Suprapubic skin (tissue), 4 donors: ENCODE measurements around the gene AHCYL1. TPM values are rescaled to one million over a fixed set of nuclear protein-coding genes. Genes with fewer than 3 reads are reported as not detected.
"Not testable (repeated sequence)": the region's sequence is repeated elsewhere in the genome, so short reads cannot be mapped to it uniquely, and the experiment has no call there.

Source experiments
- DNase-seq, 2 donors: peaks; one replicate each; pipeline ENCODE4 v3.0.0-alpha.2; 2019; ENCODE audit warnings: low spot score in 2 of 2
- H3K27ac ChIP-seq: fragments of 200-600 bp; sonication (generic); one replicate; pipeline ENCODE4 v1.5.1; 2019
- H3K27me3 ChIP-seq: fragments of 200-600 bp; sonication (generic); one replicate; pipeline ENCODE4 v1.5.1; 2019
- H3K36me3 ChIP-seq: fragments of 200-600 bp; sonication (generic); one replicate; pipeline ENCODE4 v1.5.1; 2019
- H3K4me1 ChIP-seq: fragments of 200-600 bp; sonication (generic); one replicate; pipeline ENCODE4 v1.5.1; 2019
- H3K4me3 ChIP-seq: fragments of 200-600 bp; sonication (generic); one replicate; pipeline ENCODE4 v1.5.1; 2019; ENCODE audit warnings: mild to moderate bottlenecking
- H3K9me3 ChIP-seq: fragments of 200-600 bp; sonication (generic); one replicate; pipeline ENCODE4 v1.5.1; 2019
- CTCF ChIP-seq, 2 donors: fragments of 200-600 bp in 1 of 2; fragments of 450-650 bp in 1 of 2; sonication (generic) in 1 of 2; IDR thresholded peaks; one replicate each; pipeline ENCODE4 v1.5.1; 2016 to 2019; ENCODE audit warnings: antibody characterized with exemption in 2 of 2, mild to moderate bottlenecking in 1 of 2, moderate library complexity in 1 of 2
- EP300 ChIP-seq: sonication (generic); formaldehyde crosslinking; IDR thresholded peaks from one replicate; pipeline ENCODE4 v1.6.1; 2017; ENCODE audit warnings: antibody characterized with exemption
- POLR2A ChIP-seq, 2 donors: fragments of 450-650 bp; IDR thresholded peaks; one replicate each; pipeline ENCODE4 v1.6.1; 2017; ENCODE audit warnings: antibody characterized with exemption in 2 of 2, mild to moderate bottlenecking in 2 of 2, moderate library complexity in 2 of 2
- POLR2AphosphoS5 ChIP-seq, 3 donors: sonication (generic); formaldehyde crosslinking; IDR thresholded peaks; one replicate each; pipeline ENCODE4 v1.6.1; 2017; ENCODE audit warnings: antibody characterized with exemption in 3 of 3
- WGBS: methylation state at CpG from one replicate; pipeline ENCODE4 v1.1.5; 2018; 5-methylcytosine and 5-hydroxymethylcytosine counted together
- total RNA-seq, 4 donors: library from RNA; depleted of rRNA; stranded (reverse); fragments of >200 nt; gene quantifications; one replicate each; pipeline ENCODE4 v1.1.0, GENCODE V29; 2016

Gene AHCYL1
- total RNA-seq, 4 donors from 2014 or later: 37.7 to 50.4 (median 48.6) TPM

DNA sequence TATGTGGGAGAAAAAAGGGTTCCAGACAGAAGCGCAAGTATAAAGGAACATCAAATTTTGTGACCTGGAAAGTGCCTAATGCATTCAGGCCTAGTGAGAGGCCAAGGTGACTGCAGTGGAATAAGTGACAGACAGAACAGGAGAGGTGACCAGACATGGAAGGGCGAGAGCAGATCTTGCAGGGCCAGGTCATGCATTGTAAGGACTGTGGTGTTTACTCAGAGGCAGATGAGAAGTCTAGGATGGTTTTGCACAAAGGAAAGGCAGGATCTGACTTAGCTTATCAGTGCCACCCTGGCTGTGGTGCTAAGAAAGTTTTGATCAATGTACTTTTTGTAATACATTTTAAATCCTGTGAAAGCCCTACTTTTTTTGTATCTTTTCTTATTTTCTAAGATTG is 34.1 kb upstream of the AHCYL1 start:
- Histone ChIP-seq H3K4me3 (no peak overlapping the region), H3K27me3 (no peaks in the 10 kb centered on the region), H3K27ac (no peak overlapping the region), H3K36me3 (no peaks in the 10 kb centered on the region), H3K4me1 (peaks cover 3% of the 10 kb centered on the region), H3K9me3 (no peaks in the 10 kb centered on the region)
- TF ChIP-seq EP300 (no peak), CTCF (IDR thresholded peaks at IDR 0.05) (no peak), POLR2A (IDR thresholded peaks at IDR 0.05) (no peak), POLR2AphosphoS5 (IDR thresholded peaks at IDR 0.05) (no peak)
- WGBS: 93% methylated on average over 2 of the region's 2 CpGs
- DNase-seq: no peak

DNA sequence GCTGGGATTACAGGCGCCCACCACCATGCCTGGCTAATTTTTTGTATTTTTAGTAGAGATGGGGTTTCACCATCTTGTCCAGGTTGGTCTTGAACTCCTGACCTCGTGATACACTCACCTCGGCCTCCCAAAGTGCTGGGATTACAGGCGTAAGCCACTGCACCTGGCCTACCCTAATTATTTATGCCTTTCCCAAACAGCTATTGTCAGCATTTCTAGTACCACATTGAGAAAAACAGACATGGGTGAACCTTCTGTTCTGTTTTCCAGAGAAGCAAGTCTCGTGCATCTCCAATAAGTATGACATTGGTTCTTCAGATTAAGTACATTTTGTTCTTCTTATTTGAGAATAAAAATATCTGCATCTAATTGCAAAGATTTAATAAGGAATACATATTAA is 33.1 kb upstream of the AHCYL1 start:
- not testable (repeated sequence) for H3K36me3 ChIP-seq, H3K4me1 ChIP-seq, H3K9me3 ChIP-seq, DNase-seq, H3K4me3 ChIP-seq, H3K27me3 ChIP-seq, H3K27ac ChIP-seq
- 93% methylated on average over 5 of the region's 5 CpGs for WGBS

- 63% methylated on average over 1 of the region's 1 CpG for WGBS
These were observed 30.5 kb upstream of the AHCYL1 start for GRCh38 chr1:109954041-109954512.

GRCh38 chr1:109959632-109959973 is 25.0 kb upstream of the AHCYL1 start:
- H3K4me3 ChIP-seq: no peak overlapping the region
- WGBS: 52% methylated on average over 1 of the region's 1 CpG
- H3K9me3 ChIP-seq: no peaks in the 10 kb centered on the region
- peaks cover 17% of the 10 kb centered on the region for H3K4me1 ChIP-seq
- no peaks in the 10 kb centered on the region for H3K27me3 ChIP-seq
- no peaks in the 10 kb centered on the region for H3K36me3 ChIP-seq
- H3K27ac ChIP-seq: no peak overlapping the region
- DNase-seq: no peak
- TF ChIP-seq CTCF (IDR thresholded peaks at IDR 0.05): no peak
- no peak for TF ChIP-seq POLR2A (IDR thresholded peaks at IDR 0.05)
- TF ChIP-seq POLR2AphosphoS5 (IDR thresholded peaks at IDR 0.05): no peak
- TF ChIP-seq EP300: no peak

More at GRCh38 chr1:109954041-109954512, 30.5 kb upstream of the AHCYL1 start:
- TF ChIP-seq POLR2AphosphoS5 (IDR thresholded peaks at IDR 0.05): no peak
- TF ChIP-seq CTCF (IDR thresholded peaks at IDR 0.05): no peak
- TF ChIP-seq POLR2A (IDR thresholded peaks at IDR 0.05): no peak
- no peak for TF ChIP-seq EP300
- no peaks in the 10 kb centered on the region for H3K9me3 ChIP-seq
- H3K27ac ChIP-seq: no peak overlapping the region
- no peaks in the 10 kb centered on the region for H3K27me3 ChIP-seq
- H3K4me1 ChIP-seq: no peaks in the 10 kb centered on the region
- DNase-seq: no peak
- H3K36me3 ChIP-seq: no peaks in the 10 kb centered on the region
- H3K4me3 ChIP-seq: no peak overlapping the region

GRCh38 chr1:109959974-109960744 is 24.4 kb upstream of the AHCYL1 start:
- 50% methylated on average over 7 of the region's 7 CpGs for WGBS

More at GRCh38 chr1:109959974-109960744, 24.4 kb upstream of the AHCYL1 start:
- Histone ChIP-seq H3K36me3 (no peaks in the 10 kb centered on the region), H3K4me1 (peaks cover 17% of the 10 kb centered on the region), H3K4me3 (no peak overlapping the region), H3K27me3 (no peaks in the 10 kb centered on the region), H3K27ac (no peak overlapping the region), H3K9me3 (no peaks in the 10 kb centered on the region)
- TF ChIP-seq EP300 (no peak), CTCF (IDR thresholded peaks at IDR 0.05) (no peak), POLR2A (IDR thresholded peaks at IDR 0.05) (no peak), POLR2AphosphoS5 (IDR thresholded peaks at IDR 0.05) (no peak)
- DNase-seq: no peak
